Fibroblast of lung (primary cell): Measurements from ENCODE around the gene MCF2L. TPM values are rescaled to one million over a fixed set of nuclear protein-coding genes. Genes with fewer than 3 reads are reported as not detected.

Source experiments
- DNase-seq, 2 donors: peaks; one replicate each; pipeline versions ENCODE4 v3.0.0 to v3.0.0-alpha.2; 2010; ENCODE audit warnings: low read depth in 2 of 2
- H2AFZ ChIP-seq: 2 replicates; pipeline ENCODE4 v1.5.1; 2012; ENCODE audit warnings: low read length, control low read depth, inconsistent platforms
- H3K27ac ChIP-seq: 2 replicates; pipeline ENCODE4 v1.5.1; 2011; ENCODE audit warnings: low read length, control low read depth; ENCODE audit not compliant: insufficient read depth
- H3K27me3 ChIP-seq: 2 replicates; pipeline ENCODE4 v1.5.1; 2011; ENCODE audit warnings: mild to moderate bottlenecking, low read length; ENCODE audit not compliant: control insufficient read depth, insufficient read depth
- H3K36me3 ChIP-seq: 2 replicates; pipeline ENCODE4 v1.5.1; 2011; ENCODE audit warnings: low read length; ENCODE audit not compliant: control insufficient read depth, insufficient read depth
- H3K4me1 ChIP-seq: 2 replicates; pipeline ENCODE4 v1.5.1; 2011; ENCODE audit warnings: low read length; ENCODE audit not compliant: control insufficient read depth, insufficient read depth; ENCODE audit errors: extremely low read depth
- H3K4me2 ChIP-seq: 2 replicates; pipeline ENCODE4 v1.5.1; 2011; ENCODE audit warnings: low read length, control low read depth; ENCODE audit not compliant: insufficient read depth; ENCODE audit errors: extremely low read depth
- H3K4me3 ChIP-seq, 4 experiments: fragments of 200-600 bp in 1 of 4; sonication (generic) in 1 of 4; replicated peaks in 1 of 4; 2 replicates each; pipeline ENCODE4 v1.5.1; 2011 to 2016; ENCODE audit warnings: low read length in 4 of 4, low read depth in 3 of 4, mild to moderate bottlenecking in 3 of 4, control low read depth in 2 of 4, inconsistent platforms in 1 of 4, mixed read lengths in 1 of 4; ENCODE audit not compliant: insufficient read depth in 1 of 4; ENCODE audit errors: control extremely low read depth in 1 of 4
- H3K79me2 ChIP-seq: 2 replicates; pipeline ENCODE4 v1.5.1; 2012; ENCODE audit warnings: mild to moderate bottlenecking, low read length, inconsistent platforms; ENCODE audit not compliant: control insufficient read depth, insufficient read depth
- H3K9ac ChIP-seq: 2 replicates; pipeline ENCODE4 v1.5.1; 2011; ENCODE audit warnings: mild to moderate bottlenecking, low read length, control low read depth; ENCODE audit not compliant: insufficient read depth
- H3K9me3 ChIP-seq: 2 replicates; pipeline ENCODE4 v1.5.1; 2012; ENCODE audit warnings: low read depth, low read length; ENCODE audit not compliant: control insufficient read depth, insufficient read depth
- H4K20me1 ChIP-seq: 2 replicates; pipeline ENCODE4 v1.5.1; 2011; ENCODE audit warnings: low read length; ENCODE audit not compliant: control insufficient read depth, insufficient read depth; ENCODE audit errors: extremely low read depth
- EZH2 ChIP-seq: IDR thresholded peaks from 2 replicates; pipeline ENCODE4 v1.5.1; 2012; ENCODE audit warnings: low read length, control low read depth, mild to moderate bottlenecking; ENCODE audit errors: missing control alignments
- polyA plus RNA-seq, 2 donors: library from polyadenylated mRNA; depleted of rRNA in 1 of 2; stranded (reverse) in 1 of 2; unstranded in 1 of 2; fragments of >200 nt; gene quantifications; 2 replicates each; pipeline ENCODE4 v1.2.1, GENCODE V29; 2011 to 2012; ENCODE audit warnings: missing spikeins in 1 of 2
- total RNA-seq: library from RNA; depleted of rRNA; stranded (reverse); fragments of >200 nt; gene quantifications from 2 replicates; pipeline ENCODE4 v1.2.1, GENCODE V29; 2014
- TF ChIP-seq, protein P1 (sequence below), 2 donors: IDR thresholded peaks in 1 of 2; conservative IDR thresholded peaks in 1 of 2; 1 replicate in 1 of 2; 2 replicates in 1 of 2; pipeline ENCODE4 v1.5.1; 2011 to 2012; ENCODE audit warnings: low read length in 2 of 2, control low read depth in 1 of 2, inconsistent platforms in 1 of 2, low read depth in 1 of 2, mild to moderate bottlenecking in 1 of 2

MCF2L gene
- total and polyA plus RNA-seq, 2 donors (not counting 1 experiment from before 2014, with no cell fraction given), result 0.18 to 3.3 TPM

DNA sequence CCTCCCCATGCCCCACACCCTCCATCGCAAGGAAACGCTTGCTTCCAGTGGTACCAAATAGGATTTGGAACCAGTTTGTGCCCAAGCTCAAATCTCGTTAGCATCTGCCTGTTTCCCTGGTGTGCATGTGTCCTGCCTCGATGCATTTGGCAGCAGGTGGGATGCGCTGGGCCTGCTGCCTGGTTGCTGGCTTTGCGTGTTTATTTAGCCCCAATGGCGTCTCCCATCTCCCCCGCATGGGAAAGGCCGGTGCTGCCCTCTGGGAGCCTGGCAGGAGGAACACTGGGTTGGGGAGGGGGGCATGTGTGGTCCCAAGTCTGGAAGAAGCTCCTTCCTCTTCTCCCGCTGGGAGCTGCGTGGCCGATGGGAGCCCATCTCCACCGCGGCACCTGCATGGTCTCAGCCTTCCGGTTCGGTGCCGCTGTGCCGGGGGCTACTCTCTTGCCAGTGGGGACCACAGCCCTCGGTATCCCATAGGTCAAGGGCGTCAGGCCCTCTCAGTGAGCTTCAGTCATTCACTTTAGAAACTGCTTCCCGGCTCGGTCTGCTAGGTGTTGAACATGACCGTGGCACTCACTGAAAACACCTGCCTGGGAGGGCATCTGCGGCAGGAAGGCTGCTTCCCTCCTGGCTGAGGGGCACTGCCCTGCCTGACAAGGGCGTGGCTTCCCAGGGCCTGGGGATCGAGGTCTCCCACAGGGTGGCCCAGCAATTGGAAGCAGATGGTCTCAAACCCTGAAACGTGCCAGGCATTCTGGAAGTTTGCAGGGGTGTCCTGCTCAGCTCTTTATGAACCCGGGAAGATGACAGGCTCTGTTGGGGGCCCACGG is 124.8 kb downstream of the MCF2L start:
- H2AFZ ChIP-seq, result no peak overlapping the region
- no peaks in the 10 kb centered on the region for H3K79me2 ChIP-seq
- no peak overlapping the region for H3K9ac ChIP-seq
- H4K20me1 ChIP-seq, result no peaks in the 10 kb centered on the region
- H3K4me1 ChIP-seq, result peaks cover 2% of the 10 kb centered on the region
- no peak overlapping the region for H3K4me2 ChIP-seq
- H3K36me3 ChIP-seq, result no peaks in the 10 kb centered on the region
- H3K27me3 ChIP-seq, result peaks cover 5% of the 10 kb centered on the region
- DNase-seq, result no peak
- TF ChIP-seq, protein P1, sequence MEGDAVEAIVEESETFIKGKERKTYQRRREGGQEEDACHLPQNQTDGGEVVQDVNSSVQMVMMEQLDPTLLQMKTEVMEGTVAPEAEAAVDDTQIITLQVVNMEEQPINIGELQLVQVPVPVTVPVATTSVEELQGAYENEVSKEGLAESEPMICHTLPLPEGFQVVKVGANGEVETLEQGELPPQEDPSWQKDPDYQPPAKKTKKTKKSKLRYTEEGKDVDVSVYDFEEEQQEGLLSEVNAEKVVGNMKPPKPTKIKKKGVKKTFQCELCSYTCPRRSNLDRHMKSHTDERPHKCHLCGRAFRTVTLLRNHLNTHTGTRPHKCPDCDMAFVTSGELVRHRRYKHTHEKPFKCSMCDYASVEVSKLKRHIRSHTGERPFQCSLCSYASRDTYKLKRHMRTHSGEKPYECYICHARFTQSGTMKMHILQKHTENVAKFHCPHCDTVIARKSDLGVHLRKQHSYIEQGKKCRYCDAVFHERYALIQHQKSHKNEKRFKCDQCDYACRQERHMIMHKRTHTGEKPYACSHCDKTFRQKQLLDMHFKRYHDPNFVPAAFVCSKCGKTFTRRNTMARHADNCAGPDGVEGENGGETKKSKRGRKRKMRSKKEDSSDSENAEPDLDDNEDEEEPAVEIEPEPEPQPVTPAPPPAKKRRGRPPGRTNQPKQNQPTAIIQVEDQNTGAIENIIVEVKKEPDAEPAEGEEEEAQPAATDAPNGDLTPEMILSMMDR (conservative IDR thresholded peaks at IDR 0.05 in 1 of 2, IDR thresholded peaks at IDR 0.05 in 1 of 2; ENCODE audit: low read depth in 1 of 2, low read length in 2 of 2), result no peak
- TF ChIP-seq EZH2, result no peak
- no peak overlapping the region for H3K4me3 ChIP-seq
- no peaks in the 10 kb centered on the region for H3K9me3 ChIP-seq
- no peak overlapping the region for H3K27ac ChIP-seq

DNA sequence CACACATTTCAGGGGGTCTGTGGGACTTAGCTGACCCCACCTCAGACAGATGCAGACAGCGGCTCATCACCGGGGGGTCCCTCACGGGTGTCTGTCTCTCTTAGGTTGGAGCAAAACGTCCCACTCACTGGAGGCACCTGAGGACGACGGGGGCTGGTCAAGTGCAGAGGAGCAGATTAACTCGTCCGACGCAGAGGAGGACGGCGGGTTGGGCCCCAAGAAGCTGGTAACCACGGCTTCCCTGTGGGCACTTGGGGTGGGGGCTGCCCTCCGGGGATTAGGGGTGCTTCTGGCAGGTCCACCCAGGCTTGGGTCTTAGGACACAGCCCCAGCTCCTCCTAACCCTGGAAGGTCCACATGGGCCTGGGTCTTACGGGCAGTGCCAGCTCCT is 125.4 kb downstream of the MCF2L start:
- Histone ChIP-seq H3K4me2 (no peak overlapping the region), H3K9me3 (no peaks in the 10 kb centered on the region), H2AFZ (no peak overlapping the region), H3K9ac (no peak overlapping the region), H3K27me3 (peaks cover 6% of the 10 kb centered on the region), H3K4me1 (peaks cover 2% of the 10 kb centered on the region), H3K27ac (no peak overlapping the region), H3K36me3 (no peaks in the 10 kb centered on the region), H3K4me3 (no peak overlapping the region), H4K20me1 (no peaks in the 10 kb centered on the region), H3K79me2 (no peaks in the 10 kb centered on the region)
- no peak for DNase-seq
- no peak for TF ChIP-seq EZH2
- TF ChIP-seq, protein P1 (conservative IDR thresholded peaks at IDR 0.05 in 1 of 2, IDR thresholded peaks at IDR 0.05 in 1 of 2; ENCODE audit: low read depth in 1 of 2, low read length in 2 of 2), result no peak

DNA sequence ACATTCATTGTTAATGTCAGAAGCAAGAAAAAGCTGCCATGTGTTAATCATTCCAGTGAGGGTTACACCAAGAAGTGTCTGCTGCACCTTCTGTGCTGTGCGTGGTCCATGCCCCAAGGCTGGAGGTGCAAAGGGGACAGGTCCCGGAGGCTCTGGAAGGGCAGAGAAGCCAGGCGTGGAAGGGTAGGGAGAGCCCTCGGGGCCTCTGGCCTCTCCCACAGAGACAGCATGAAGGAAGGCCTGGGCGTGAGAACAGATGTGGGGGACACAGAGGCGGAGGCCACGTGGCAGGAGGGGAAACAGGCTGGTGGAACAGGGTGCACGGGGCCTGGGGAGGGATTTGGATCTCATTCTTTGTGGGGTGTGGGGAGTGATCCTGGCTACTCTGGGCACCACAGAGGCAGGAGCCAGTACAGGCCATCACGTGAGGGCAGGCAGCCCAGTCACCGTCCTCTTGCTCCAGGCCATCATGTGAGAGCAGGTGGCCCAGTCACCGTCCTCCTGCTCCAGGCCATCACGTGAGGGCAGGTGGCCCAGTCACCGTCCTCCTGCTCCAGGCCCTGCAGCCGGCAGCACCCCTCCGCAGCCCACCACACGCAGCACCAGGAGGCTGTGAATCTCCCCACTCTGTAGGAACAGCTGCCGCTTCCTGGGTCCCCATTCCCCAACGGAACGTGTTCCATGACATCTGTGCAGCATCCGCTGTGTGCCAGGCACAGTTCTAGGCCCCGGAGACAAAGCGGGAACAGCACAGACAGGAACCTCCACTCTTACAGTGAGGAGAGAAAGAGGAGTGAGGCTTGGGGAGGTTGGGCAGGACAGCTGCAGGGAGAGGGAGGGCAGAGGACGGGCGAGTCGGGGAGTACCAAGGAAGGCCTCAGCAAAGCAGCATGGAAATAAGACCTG is 126.4 kb downstream of the MCF2L start:
- Histone ChIP-seq H3K27me3 (peaks cover 6% of the 10 kb centered on the region), H3K4me3 (no peak overlapping the region), H3K4me2 (no peak overlapping the region), H3K4me1 (peaks cover 2% of the 10 kb centered on the region), H3K36me3 (no peaks in the 10 kb centered on the region), H3K27ac (no peak overlapping the region), H2AFZ (no peak overlapping the region), H3K9ac (no peak overlapping the region), H4K20me1 (no peaks in the 10 kb centered on the region), H3K79me2 (no peaks in the 10 kb centered on the region), H3K9me3 (no peaks in the 10 kb centered on the region)
- TF ChIP-seq, protein P1 (conservative IDR thresholded peaks at IDR 0.05 in 1 of 2, IDR thresholded peaks at IDR 0.05 in 1 of 2; ENCODE audit: low read depth in 1 of 2, low read length in 2 of 2), result no peak
- TF ChIP-seq EZH2, result no peak
- DNase-seq, result no peak
